ENCODE measurements around the gene THAP8.

DNA sequence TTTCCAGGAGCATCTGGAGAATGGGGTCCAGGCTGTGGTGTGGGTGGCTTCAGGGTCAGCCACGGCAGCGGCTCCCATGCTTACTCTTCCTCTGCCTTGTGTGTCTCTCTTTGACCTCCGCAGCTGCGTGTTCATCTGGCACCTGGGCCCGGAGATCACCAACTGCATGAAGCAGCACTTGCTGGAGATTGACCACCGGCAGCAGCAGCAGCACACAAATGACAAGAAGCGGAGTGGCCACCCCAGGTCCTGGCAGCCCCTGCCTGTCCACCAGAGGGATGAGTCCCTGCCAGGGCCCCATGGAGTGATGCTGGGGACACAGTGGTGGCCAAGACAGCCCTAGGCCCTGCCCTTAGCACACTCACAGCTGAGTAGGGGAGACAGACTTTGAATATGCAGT is 38.5 kb upstream of the THAP8 start:
- TF ChIP-seq, protein P1, sequence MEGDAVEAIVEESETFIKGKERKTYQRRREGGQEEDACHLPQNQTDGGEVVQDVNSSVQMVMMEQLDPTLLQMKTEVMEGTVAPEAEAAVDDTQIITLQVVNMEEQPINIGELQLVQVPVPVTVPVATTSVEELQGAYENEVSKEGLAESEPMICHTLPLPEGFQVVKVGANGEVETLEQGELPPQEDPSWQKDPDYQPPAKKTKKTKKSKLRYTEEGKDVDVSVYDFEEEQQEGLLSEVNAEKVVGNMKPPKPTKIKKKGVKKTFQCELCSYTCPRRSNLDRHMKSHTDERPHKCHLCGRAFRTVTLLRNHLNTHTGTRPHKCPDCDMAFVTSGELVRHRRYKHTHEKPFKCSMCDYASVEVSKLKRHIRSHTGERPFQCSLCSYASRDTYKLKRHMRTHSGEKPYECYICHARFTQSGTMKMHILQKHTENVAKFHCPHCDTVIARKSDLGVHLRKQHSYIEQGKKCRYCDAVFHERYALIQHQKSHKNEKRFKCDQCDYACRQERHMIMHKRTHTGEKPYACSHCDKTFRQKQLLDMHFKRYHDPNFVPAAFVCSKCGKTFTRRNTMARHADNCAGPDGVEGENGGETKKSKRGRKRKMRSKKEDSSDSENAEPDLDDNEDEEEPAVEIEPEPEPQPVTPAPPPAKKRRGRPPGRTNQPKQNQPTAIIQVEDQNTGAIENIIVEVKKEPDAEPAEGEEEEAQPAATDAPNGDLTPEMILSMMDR (IDR thresholded peaks at IDR 0.05) = no peak
- TF ChIP-seq POLR2A (IDR thresholded peaks at IDR 0.05; ENCODE audit: low read depth) = no peak

All from esophagus muscularis mucosa (tissue), 3 donors.